ENCODE results near the gene GABRB3. TPM values are rescaled to one million over a fixed set of nuclear protein-coding genes. Genes with fewer than 3 reads are reported as not detected.
A peak's percentile ranks its signal among the peaks of the same experiment; 100 is the strongest.

The GABRB3 gene
- total and polyA plus RNA-seq, 2 experiments from 2014 or later = 1.8 TPM

GRCh38 chr15:26781816-26782215, 8.9 kb upstream of the GABRB3 start:
- no peaks in the 10 kb centered on the region for H3K4me1 ChIP-seq (ENCODE audit: insufficient read depth)
- H3K27me3 ChIP-seq = no peaks in the 10 kb centered on the region
- H3K4me3 ChIP-seq = no peak overlapping the region
- H3K9me2 ChIP-seq (replicated peaks; ENCODE audit: insufficient read depth) = no peaks in the 10 kb centered on the region
- no peaks in the 10 kb centered on the region for H3K79me2 ChIP-seq
- H3K4me2 ChIP-seq = no peak overlapping the region
- no peak overlapping the region for H2AFZ ChIP-seq
- no peaks in the 10 kb centered on the region for H4K20me1 ChIP-seq (ENCODE audit: insufficient read depth, poor library complexity, severe bottlenecking)
- TF ChIP-seq EZH2phosphoT487 (IDR thresholded peaks at IDR 0.05; ENCODE audit: low read depth, severe bottlenecking, unreplicated experiment) = no peak
- TF ChIP-seq CTCF (IDR thresholded peaks at IDR 0.05; ENCODE audit: poor library complexity) = no peak
- no peak for TF ChIP-seq EZH2 (IDR thresholded peaks at IDR 0.05; ENCODE audit: borderline replicate concordance)
- H3K36me3 ChIP-seq (replicated peaks; ENCODE audit: insufficient read depth, low read depth) = no peaks in the 10 kb centered on the region
- H3K9me3 ChIP-seq (ENCODE audit: low read depth) = no peaks in the 10 kb centered on the region
- DNase-seq (ENCODE audit: low spot score) = no peak
- WGBS (ENCODE audit: low lambda C conversion rate, missing lambda C conversion rate) = 79% methylated on average over 24 of the region's 24 CpGs
- H3K27ac ChIP-seq = no peak overlapping the region

GRCh38 chr15:26773917-26774316, 1.1 kb upstream of the GABRB3 start:
- H3K27ac ChIP-seq = no peak overlapping the region
- peaks cover 55% of the 10 kb centered on the region for H3K27me3 ChIP-seq
- TF ChIP-seq EZH2 (IDR thresholded peaks at IDR 0.05; ENCODE audit: borderline replicate concordance) (peak; percentile 55), EZH2phosphoT487 (IDR thresholded peaks at IDR 0.05; ENCODE audit: low read depth, severe bottlenecking, unreplicated experiment) (no peak), CTCF (IDR thresholded peaks at IDR 0.05; ENCODE audit: poor library complexity) (no peak)
- H3K36me3 ChIP-seq (replicated peaks; ENCODE audit: insufficient read depth, low read depth) = no peaks in the 10 kb centered on the region
- no peaks in the 10 kb centered on the region for H3K4me1 ChIP-seq (ENCODE audit: insufficient read depth)
- H3K9me3 ChIP-seq (ENCODE audit: low read depth) = no peaks in the 10 kb centered on the region
- H3K4me2 ChIP-seq = peak overlapping the region; percentile 87
- H3K4me3 ChIP-seq = no peak overlapping the region
- no peaks in the 10 kb centered on the region for H3K9me2 ChIP-seq (replicated peaks; ENCODE audit: insufficient read depth)
- no peaks in the 10 kb centered on the region for H3K79me2 ChIP-seq
- DNase-seq (ENCODE audit: low spot score) = peak; percentile 17
- WGBS (ENCODE audit: low lambda C conversion rate, missing lambda C conversion rate) = 23% methylated on average over 8 of the region's 8 CpGs
- H4K20me1 ChIP-seq (ENCODE audit: insufficient read depth, poor library complexity, severe bottlenecking) = no peaks in the 10 kb centered on the region
- H2AFZ ChIP-seq = no peak overlapping the region

- Histone ChIP-seq H3K4me2 (peak overlapping the region; percentile 87), H3K4me1 (ENCODE audit: insufficient read depth) (no peaks in the 10 kb centered on the region), H3K9me3 (ENCODE audit: low read depth) (no peaks in the 10 kb centered on the region), H3K79me2 (no peaks in the 10 kb centered on the region), H4K20me1 (ENCODE audit: insufficient read depth, poor library complexity, severe bottlenecking) (no peaks in the 10 kb centered on the region), H2AFZ (no peak overlapping the region), H3K36me3 (replicated peaks; ENCODE audit: insufficient read depth, low read depth) (no peaks in the 10 kb centered on the region), H3K9me2 (replicated peaks; ENCODE audit: insufficient read depth) (no peaks in the 10 kb centered on the region), H3K4me3 (peak overlapping the region; percentile 49), H3K27ac (no peak overlapping the region), H3K27me3 (peaks cover 58% of the 10 kb centered on the region)
- DNase-seq (ENCODE audit: low spot score) = peak; percentile 59
- TF ChIP-seq CTCF (IDR thresholded peaks at IDR 0.05; ENCODE audit: poor library complexity) (no peak), EZH2 (IDR thresholded peaks at IDR 0.05; ENCODE audit: borderline replicate concordance) (peak; percentile 10), EZH2phosphoT487 (IDR thresholded peaks at IDR 0.05; ENCODE audit: low read depth, severe bottlenecking, unreplicated experiment) (no peak)
- under 1% methylated on average over 26 of the region's 102 CpGs for WGBS (ENCODE audit: low lambda C conversion rate, missing lambda C conversion rate)
These were observed 406 bp upstream of the GABRB3 start for GRCh38 chr15:26773067-26773877.
